BJ (cell line): Measurements from ENCODE around the gene CPNE9. TPM values are rescaled to one million over a fixed set of nuclear protein-coding genes. Genes with fewer than 3 reads are reported as not detected.

ENCODE experiments used
- CTCF ChIA-PET: fragments of 350-600 bp; formaldehyde crosslinking; extraction: SDS; loops from one replicate; lab custom pipeline; 2021; ENCODE audit warnings: antibody characterized with exemption, inconsistent platforms; lab: Yijun Ruan, JAX
- POLR2A ChIA-PET: fragments of 300-600 bp; sonication (Branson Sonifier 250); formaldehyde crosslinking; extraction: SDS; loops from one replicate; lab custom pipeline; 2021; ENCODE audit warnings: antibody characterized with exemption; lab: Charles Lee
- DNase-seq: peaks from one replicate; pipeline ENCODE4 v3.0.0-alpha.2; 2011; ENCODE audit warnings: low read depth
- H3K27me3 ChIP-seq: 2 replicates; pipeline ENCODE4 v1.6.0; 2011; ENCODE audit warnings: low read length; ENCODE audit not compliant: control insufficient read depth, insufficient read depth
- H3K36me3 ChIP-seq: 2 replicates; pipeline ENCODE4 v1.5.1; 2011; ENCODE audit warnings: low read length; ENCODE audit not compliant: control insufficient read depth, insufficient read depth
- H3K4me3 ChIP-seq: 2 replicates; pipeline ENCODE4 v1.5.1; 2011; ENCODE audit warnings: low read depth, mild to moderate bottlenecking, control low read depth, low read length
- CTCF ChIP-seq: IDR thresholded peaks from 2 replicates; pipeline ENCODE4 v1.5.1; 2011; ENCODE audit warnings: low read depth, mild to moderate bottlenecking, control low read depth, inconsistent platforms, low read length, moderate library complexity; ENCODE audit not compliant: insufficient read depth
- polyA plus RNA-seq: library from polyadenylated mRNA; depleted of rRNA; stranded (reverse); fragments of >200 nt; gene quantifications from 2 replicates; pipeline ENCODE4 v1.2.3, GENCODE V29; 2011

The CPNE9 gene
- polyA plus RNA-seq, 1 experiment: not detected

- Histone ChIP-seq H3K4me3 (no peak overlapping the region), H3K27me3 (peaks cover 4% of the 10 kb centered on the region), H3K36me3 (peaks cover 5% of the 10 kb centered on the region)
- ChIA-PET POLR2A (no interaction called here), CTCF (no interaction called here)
- no peak for TF ChIP-seq CTCF
- no peak for DNase-seq
These were observed 393 bp upstream of the CPNE9 start for GRCh38 chr3:9703240-9703639.

- Histone ChIP-seq H3K36me3 (peaks cover 1% of the 10 kb centered on the region), H3K4me3 (peak overlapping the region; percentile 22; the same call in 1 of the 2 replicates), H3K27me3 (peaks cover 4% of the 10 kb centered on the region)
- no peak for DNase-seq
- CTCF ChIA-PET: no interaction called here
- POLR2A ChIA-PET: no interaction called here
- TF ChIP-seq CTCF: no peak
These were observed 1.0 kb downstream of the CPNE9 start for GRCh38 chr3:9704347-9705322.

GRCh38 chr3:9710174-9710739 lies 6.6 kb downstream of the CPNE9 start:
- POLR2A ChIA-PET: interaction anchor here (0.6 kb wide), 1 partner anchor 22 kb away, joined by 3 read pairs; no protein-coding TSS in a partner anchor
- TF ChIP-seq CTCF: no peak
- DNase-seq: no peak
- peaks cover 6% of the 10 kb centered on the region for H3K27me3 ChIP-seq
- H3K4me3 ChIP-seq: no peak overlapping the region
- CTCF ChIA-PET: no interaction called here
- no peaks in the 10 kb centered on the region for H3K36me3 ChIP-seq

GRCh38 chr3:9712415-9712814 lies 8.8 kb downstream of the CPNE9 start:
- Histone ChIP-seq H3K27me3 (peaks cover 1% of the 10 kb centered on the region), H3K4me3 (no peak overlapping the region), H3K36me3 (no peaks in the 10 kb centered on the region)
- no peak for DNase-seq
- POLR2A ChIA-PET: no interaction called here
- CTCF ChIA-PET: no interaction called here
- TF ChIP-seq CTCF: no peak

- no peaks in the 10 kb centered on the region for H3K36me3 ChIP-seq
- POLR2A ChIA-PET: no interaction called here
- CTCF ChIA-PET: no interaction called here
- TF ChIP-seq CTCF: no peak
- H3K27me3 ChIP-seq: peaks cover 3% of the 10 kb centered on the region
- no peak for DNase-seq
- H3K4me3 ChIP-seq: no peak overlapping the region
These were observed 9.5 kb downstream of the CPNE9 start for GRCh38 chr3:9713142-9713541.
